ENCODE data around the gene CYP4X1. TPM values are rescaled to one million over a fixed set of nuclear protein-coding genes. Genes with fewer than 3 reads are reported as not detected.

CYP4X1 gene
- not detected in 2 replicates for total RNA-seq
- total RNA-seq (2013) = 0.07 TPM
- not detected in 2 replicates for polyA plus RNA-seq
- polyA minus RNA-seq = not detected in 2 replicates

DNA sequence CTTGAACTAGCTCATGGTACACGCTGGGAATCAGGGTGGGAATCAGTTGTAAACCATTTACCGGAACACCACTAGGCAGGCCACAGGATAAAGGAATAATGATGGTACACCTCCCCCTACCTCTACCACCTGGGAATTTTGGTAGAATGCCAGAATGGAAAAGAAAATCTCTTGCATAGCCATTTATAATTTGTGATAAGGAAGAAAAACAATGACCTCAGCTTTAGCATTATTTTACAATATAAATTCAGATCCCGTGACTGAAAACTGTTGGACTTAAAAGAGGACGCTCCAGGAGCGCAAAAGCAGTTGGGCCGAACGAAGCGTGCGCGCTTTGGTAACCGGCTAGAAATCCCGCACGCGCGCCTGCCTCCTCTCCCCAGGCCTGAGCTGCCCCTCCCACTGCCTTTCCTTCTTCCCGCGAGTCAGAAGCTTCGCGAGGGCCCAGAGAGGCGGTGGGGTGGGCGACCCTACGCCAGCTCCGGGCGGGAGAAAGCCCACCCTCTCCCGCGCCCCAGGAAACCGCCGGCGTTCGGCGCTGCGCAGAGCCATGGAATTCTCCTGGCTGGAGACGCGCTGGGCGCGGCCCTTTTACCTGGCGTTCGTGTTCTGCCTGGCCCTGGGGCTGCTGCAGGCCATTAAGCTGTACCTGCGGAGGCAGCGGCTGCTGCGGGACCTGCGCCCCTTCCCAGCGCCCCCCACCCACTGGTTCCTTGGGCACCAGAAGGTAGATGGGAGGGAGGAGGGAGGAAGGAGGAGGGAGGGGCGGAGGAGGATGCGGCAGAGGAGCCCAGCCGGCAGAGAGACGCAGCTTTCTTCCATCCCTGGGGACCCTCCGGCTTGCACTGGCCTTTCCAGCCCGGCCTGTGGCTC is at the start of gene CYP4X1:
CYP4X1 (plus strand) TSS at position 402 of the 873 bp plus-strand sequence; CDS start at position 551, 149 bp downstream.
- Histone ChIP-seq H3K4me3 (ENCODE audit: control extremely low read depth in 1 of 5, extremely low read depth in 1 of 5, insufficient read depth in 1 of 5, low read depth in 2 of 5, low read length in 4 of 5) (no peak within 1 kb of the TSS), H3K79me2 (ENCODE audit: control insufficient read depth, insufficient read depth, low read length) (no peaks in the 10 kb centered on the region), H3K4me1 (ENCODE audit: control insufficient read depth in 2 of 2, insufficient read depth in 2 of 2, low read length in 2 of 2) (no peaks in the 10 kb centered on the region), H3K36me3 (replicated peaks in 1 of 2; ENCODE audit: control extremely low read depth in 1 of 2, control insufficient read depth in 1 of 2, extremely low read depth in 1 of 2, insufficient read depth in 2 of 2, low read length in 1 of 2) (no peaks in the 10 kb centered on the region), H3K27me3 (replicated peaks in 1 of 4; ENCODE audit: control extremely low read depth in 1 of 4, control insufficient read depth in 3 of 4, insufficient read depth in 4 of 4, low read length in 3 of 4) (peaks cover 0 to 13% (median 3%) of the 10 kb centered on the region in 4 experiments), H3K9ac (ENCODE audit: low read length) (no peak within 1 kb of the TSS), H4K20me1 (ENCODE audit: control insufficient read depth, insufficient read depth, low read length, poor library complexity, severe bottlenecking) (no peaks in the 10 kb centered on the region), H3K4me2 (replicated peaks; ENCODE audit: low read depth, low read length, poor library complexity, severe bottlenecking) (no peak within 1 kb of the TSS), H2AFZ (ENCODE audit: insufficient read depth, low read depth, low read length, poor library complexity, severe bottlenecking) (no peak within 1 kb of the TSS), H3K27ac (ENCODE audit: low read length in 2 of 2) (no peak within 1 kb of the TSS), H3K9me3 (ENCODE audit: control extremely low read depth in 1 of 3, control insufficient read depth in 2 of 3, insufficient read depth in 1 of 3, low read length in 2 of 3) (no peaks in the 10 kb centered on the region)
- CTCF ChIA-PET = no interaction called here
- WGBS (ENCODE audit: insufficient coverage) = 12% methylated on average over 40 of the region's 49 CpGs
- POLR2A ChIA-PET = no interaction called here
- H3K27me3 Mint-ChIP-seq = peaks cover 33% of the 10 kb centered on the region
- no peak within 1 kb of the TSS for H3K27ac Mint-ChIP-seq
- DNase-seq (no peak), ATAC-seq (ENCODE audit: low read depth) (no peak)
- TF ChIP-seq EZH2 (IDR thresholded peaks at IDR 0.05; ENCODE audit: borderline replicate concordance, insufficient read depth, low read depth, low read length, poor library complexity, severe bottlenecking) = no peak
- TF ChIP-seq, protein P1, sequence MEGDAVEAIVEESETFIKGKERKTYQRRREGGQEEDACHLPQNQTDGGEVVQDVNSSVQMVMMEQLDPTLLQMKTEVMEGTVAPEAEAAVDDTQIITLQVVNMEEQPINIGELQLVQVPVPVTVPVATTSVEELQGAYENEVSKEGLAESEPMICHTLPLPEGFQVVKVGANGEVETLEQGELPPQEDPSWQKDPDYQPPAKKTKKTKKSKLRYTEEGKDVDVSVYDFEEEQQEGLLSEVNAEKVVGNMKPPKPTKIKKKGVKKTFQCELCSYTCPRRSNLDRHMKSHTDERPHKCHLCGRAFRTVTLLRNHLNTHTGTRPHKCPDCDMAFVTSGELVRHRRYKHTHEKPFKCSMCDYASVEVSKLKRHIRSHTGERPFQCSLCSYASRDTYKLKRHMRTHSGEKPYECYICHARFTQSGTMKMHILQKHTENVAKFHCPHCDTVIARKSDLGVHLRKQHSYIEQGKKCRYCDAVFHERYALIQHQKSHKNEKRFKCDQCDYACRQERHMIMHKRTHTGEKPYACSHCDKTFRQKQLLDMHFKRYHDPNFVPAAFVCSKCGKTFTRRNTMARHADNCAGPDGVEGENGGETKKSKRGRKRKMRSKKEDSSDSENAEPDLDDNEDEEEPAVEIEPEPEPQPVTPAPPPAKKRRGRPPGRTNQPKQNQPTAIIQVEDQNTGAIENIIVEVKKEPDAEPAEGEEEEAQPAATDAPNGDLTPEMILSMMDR (IDR thresholded peaks at IDR 0.05) = no peak
- no peaks in the 10 kb centered on the region for H3K4me1 Mint-ChIP-seq
- intact Hi-C loops (cut with micrococcal nuclease) = no loop called here
- H3K9me3 Mint-ChIP-seq (ENCODE audit: insufficient read depth) = no peaks in the 10 kb centered on the region
- H3K4me3 Mint-ChIP-seq = no peak within 1 kb of the TSS

DNA sequence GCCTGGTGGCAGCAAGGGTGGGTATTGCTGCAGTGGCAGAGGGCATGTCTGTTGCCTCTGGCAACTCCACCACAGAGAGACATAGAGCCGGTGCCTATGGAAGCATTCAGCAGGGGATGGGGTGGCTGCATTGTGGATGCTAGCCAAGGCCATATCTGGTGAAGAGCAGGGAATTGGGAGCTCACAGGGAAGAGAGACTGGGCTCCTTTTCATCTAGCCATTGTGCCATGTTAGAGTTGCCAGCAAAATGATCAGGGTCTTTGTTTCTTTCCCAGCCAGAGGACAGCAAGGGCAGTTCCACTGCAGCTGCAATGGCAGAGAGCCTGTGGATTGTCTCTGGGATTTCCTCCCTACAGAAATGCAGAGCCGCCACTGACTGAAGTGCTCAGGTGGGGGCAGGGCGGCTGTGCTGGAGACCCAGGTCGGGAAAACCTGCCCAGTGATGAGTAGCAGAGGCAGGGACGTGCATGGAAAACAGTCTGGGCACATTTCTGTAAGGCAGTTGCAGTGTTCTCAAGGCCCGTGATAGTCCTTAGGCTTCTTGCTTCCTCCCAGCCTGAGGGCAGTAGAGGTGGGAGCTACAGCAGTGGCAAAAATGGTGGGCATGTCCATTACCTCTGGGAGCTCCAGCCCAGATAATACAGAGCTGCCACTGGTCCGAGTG is 40.2 kb upstream of the CYP4X1 start:
- no peak for ATAC-seq (ENCODE audit: low read depth)
- Histone ChIP-seq H3K9me3 (ENCODE audit: control extremely low read depth in 1 of 3, control insufficient read depth in 2 of 3, insufficient read depth in 1 of 3, low read length in 2 of 3) (peaks cover 0 to 1% (median 0%) of the 10 kb centered on the region in 3 donors), H2AFZ (ENCODE audit: insufficient read depth, low read depth, low read length, poor library complexity, severe bottlenecking) (no peak overlapping the region), H3K79me2 (ENCODE audit: control insufficient read depth, insufficient read depth, low read length) (no peaks in the 10 kb centered on the region), H3K4me1 (ENCODE audit: control insufficient read depth in 2 of 2, insufficient read depth in 2 of 2, low read length in 2 of 2) (no peaks in the 10 kb centered on the region), H3K4me2 (replicated peaks; ENCODE audit: low read depth, low read length, poor library complexity, severe bottlenecking) (no peak overlapping the region), H3K27ac (ENCODE audit: low read length in 2 of 2) (no peak overlapping the region), H3K36me3 (replicated peaks in 1 of 2; ENCODE audit: control extremely low read depth in 1 of 2, control insufficient read depth in 1 of 2, extremely low read depth in 1 of 2, insufficient read depth in 2 of 2, low read length in 1 of 2) (no peaks in the 10 kb centered on the region), H3K4me3 (ENCODE audit: control extremely low read depth in 1 of 5, extremely low read depth in 1 of 5, insufficient read depth in 1 of 5, low read depth in 2 of 5, low read length in 4 of 5) (no peak overlapping the region), H3K9ac (ENCODE audit: low read length) (no peak overlapping the region), H3K27me3 (replicated peaks in 1 of 4; ENCODE audit: control extremely low read depth in 1 of 4, control insufficient read depth in 3 of 4, insufficient read depth in 4 of 4, low read length in 3 of 4) (no peaks in the 10 kb centered on the region), H4K20me1 (ENCODE audit: control insufficient read depth, insufficient read depth, low read length, poor library complexity, severe bottlenecking) (no peaks in the 10 kb centered on the region)
- CTCF ChIA-PET = no interaction called here
- 73% methylated on average over 7 of the region's 7 CpGs for WGBS (ENCODE audit: insufficient coverage)
- intact Hi-C loops (cut with micrococcal nuclease) = no loop called here
- Mint-ChIP-seq H3K4me1 (no peaks in the 10 kb centered on the region), H3K9me3 (ENCODE audit: insufficient read depth) (peaks cover 4% of the 10 kb centered on the region), H3K4me3 (no peak overlapping the region), H3K27ac (no peak overlapping the region), H3K27me3 (peaks cover 22% of the 10 kb centered on the region)
- POLR2A ChIA-PET = no interaction called here
- TF ChIP-seq, protein P1 (IDR thresholded peaks at IDR 0.05) = no peak
- TF ChIP-seq EZH2 (IDR thresholded peaks at IDR 0.05; ENCODE audit: borderline replicate concordance, insufficient read depth, low read depth, low read length, poor library complexity, severe bottlenecking) = no peak
- no peak for DNase-seq
